GM12878 (cell line): ENCODE measurements around the gene ANAPC16.

Experiments
- KDM1A ChIP-seq: fragments of 200-600 bp; sonication (generic); IDR thresholded peaks from 2 replicates; pipeline ENCODE4 v1.6.1; 2016; ENCODE audit warnings: borderline replicate concordance
- POLR2A ChIP-seq: IDR thresholded peaks from 2 replicates; pipeline ENCODE4 v1.6.1; 2011; ENCODE audit warnings: low read depth, mild to moderate bottlenecking, low read length
- ZNF274 ChIP-seq: IDR thresholded peaks from one replicate; pipeline ENCODE4 v1.8.0; 2011; ENCODE audit not compliant: insufficient read length, insufficient read depth
- TF ChIP-seq, protein P1 (sequence below), 3 experiments: IDR thresholded peaks in 2 of 3; conservative IDR thresholded peaks in 1 of 3; 2 replicates each; pipeline ENCODE4 v1.5.1; 2011; ENCODE audit warnings: low read depth in 3 of 3, low read length in 3 of 3, mild to moderate bottlenecking in 3 of 3, control low read depth in 2 of 3, moderate library complexity in 2 of 3, inconsistent platforms in 1 of 3, mixed read lengths in 1 of 3; ENCODE audit not compliant: control insufficient read depth in 2 of 3, insufficient read depth in 1 of 3; ENCODE audit errors: extremely low read depth in 1 of 3
- TF ChIP-seq, protein P2 (sequence below): fragments of 450-650 bp; IDR thresholded peaks from 2 replicates; pipeline ENCODE4 v1.6.1; 2014; ENCODE audit warnings: mild to moderate bottlenecking

DNA sequence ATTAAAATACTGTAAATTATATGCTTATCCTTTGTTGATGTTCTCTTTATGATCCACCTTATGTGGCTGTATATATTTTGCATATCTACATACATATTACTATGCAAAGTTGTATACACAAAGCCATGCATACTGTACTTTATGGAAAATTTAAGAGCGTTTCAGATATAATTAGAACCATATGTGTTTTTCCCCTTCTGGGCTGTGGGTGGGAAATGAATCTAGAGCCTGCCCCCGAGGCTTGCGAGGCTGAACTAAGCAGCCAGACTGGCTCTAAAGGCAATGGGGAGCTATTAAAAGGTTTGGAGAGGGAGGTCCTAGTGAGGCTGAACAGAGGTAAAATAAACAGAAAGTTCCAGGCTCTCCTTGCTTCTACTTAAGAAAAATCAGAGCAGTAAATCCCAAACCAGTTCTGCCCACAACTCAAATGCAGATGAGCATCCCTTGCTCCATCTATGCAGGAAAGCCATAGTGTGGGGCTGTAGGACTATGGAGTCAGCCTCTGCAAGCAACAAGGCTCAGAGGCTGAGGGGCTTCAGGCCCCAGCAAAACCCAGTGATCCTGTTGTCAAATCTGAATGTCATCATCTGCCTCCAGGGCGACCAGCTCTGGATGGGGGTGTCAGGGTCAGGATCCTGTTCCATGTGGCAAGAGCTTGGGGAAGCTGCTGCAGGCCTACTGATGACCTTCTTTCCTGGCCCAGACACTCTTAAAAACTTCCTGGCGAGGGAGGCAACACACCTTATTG lies 43.9 kb downstream of the ANAPC16 start:
- TF ChIP-seq, protein P1, sequence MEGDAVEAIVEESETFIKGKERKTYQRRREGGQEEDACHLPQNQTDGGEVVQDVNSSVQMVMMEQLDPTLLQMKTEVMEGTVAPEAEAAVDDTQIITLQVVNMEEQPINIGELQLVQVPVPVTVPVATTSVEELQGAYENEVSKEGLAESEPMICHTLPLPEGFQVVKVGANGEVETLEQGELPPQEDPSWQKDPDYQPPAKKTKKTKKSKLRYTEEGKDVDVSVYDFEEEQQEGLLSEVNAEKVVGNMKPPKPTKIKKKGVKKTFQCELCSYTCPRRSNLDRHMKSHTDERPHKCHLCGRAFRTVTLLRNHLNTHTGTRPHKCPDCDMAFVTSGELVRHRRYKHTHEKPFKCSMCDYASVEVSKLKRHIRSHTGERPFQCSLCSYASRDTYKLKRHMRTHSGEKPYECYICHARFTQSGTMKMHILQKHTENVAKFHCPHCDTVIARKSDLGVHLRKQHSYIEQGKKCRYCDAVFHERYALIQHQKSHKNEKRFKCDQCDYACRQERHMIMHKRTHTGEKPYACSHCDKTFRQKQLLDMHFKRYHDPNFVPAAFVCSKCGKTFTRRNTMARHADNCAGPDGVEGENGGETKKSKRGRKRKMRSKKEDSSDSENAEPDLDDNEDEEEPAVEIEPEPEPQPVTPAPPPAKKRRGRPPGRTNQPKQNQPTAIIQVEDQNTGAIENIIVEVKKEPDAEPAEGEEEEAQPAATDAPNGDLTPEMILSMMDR (IDR thresholded peaks at IDR 0.05 in 2 of 3, conservative IDR thresholded peaks at IDR 0.05 in 1 of 3; ENCODE audit: control insufficient read depth in 2 of 3, extremely low read depth in 1 of 3, insufficient read depth in 1 of 3, low read depth in 3 of 3, low read length in 3 of 3): no peak; a peak in 1 of 6 replicates
- TF ChIP-seq KDM1A (no peak), ZNF274 (no peak), POLR2A (no peak)
- TF ChIP-seq, protein P2, sequence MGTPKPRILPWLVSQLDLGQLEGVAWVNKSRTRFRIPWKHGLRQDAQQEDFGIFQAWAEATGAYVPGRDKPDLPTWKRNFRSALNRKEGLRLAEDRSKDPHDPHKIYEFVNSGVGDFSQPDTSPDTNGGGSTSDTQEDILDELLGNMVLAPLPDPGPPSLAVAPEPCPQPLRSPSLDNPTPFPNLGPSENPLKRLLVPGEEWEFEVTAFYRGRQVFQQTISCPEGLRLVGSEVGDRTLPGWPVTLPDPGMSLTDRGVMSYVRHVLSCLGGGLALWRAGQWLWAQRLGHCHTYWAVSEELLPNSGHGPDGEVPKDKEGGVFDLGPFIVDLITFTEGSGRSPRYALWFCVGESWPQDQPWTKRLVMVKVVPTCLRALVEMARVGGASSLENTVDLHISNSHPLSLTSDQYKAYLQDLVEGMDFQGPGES: no peak
